ENCODE results near the gene SETD1A.

SETD1A gene

DNA sequence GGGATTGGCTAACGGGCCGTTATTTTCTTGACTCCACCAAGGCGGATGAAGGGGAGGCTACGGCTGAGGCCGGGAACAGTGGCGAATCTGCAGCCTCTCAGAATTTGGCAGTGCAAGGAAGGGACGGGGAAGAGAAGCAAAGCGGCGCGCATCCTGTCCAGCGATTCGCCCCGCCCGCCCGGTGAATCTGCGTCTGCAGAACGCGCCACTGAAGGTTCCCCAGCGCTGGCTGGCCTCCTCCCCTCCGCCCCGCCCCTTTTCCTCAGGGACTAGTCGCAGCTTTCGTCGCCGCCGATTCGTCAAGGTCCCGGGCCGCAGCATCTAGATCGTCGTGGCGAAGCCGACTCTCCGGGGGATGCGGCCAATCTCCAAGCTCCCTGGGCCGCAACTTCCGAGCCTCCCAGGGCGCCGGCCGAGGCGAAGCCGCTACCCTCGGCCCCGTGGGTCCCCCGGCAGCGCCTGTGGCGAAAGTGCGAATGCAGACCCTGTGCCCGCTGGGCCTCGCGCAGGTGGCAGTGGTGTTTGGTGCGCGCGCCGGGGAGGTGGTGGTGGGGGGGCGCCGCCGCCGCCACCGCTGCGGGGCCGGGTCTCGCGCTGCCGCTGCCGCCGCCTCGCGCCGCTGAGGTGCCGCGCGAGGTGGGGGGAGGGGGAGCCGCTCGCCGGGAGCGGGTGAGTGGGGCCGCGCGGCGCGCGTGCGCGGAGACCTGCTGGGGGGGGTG lies at the start of gene SETD1A:
SETD1A (plus strand) TSS at position 299 of the 719 bp plus-strand sequence. CDS start 978 bp downstream, outside the sequence.
- DNase-seq: no peak

DNA sequence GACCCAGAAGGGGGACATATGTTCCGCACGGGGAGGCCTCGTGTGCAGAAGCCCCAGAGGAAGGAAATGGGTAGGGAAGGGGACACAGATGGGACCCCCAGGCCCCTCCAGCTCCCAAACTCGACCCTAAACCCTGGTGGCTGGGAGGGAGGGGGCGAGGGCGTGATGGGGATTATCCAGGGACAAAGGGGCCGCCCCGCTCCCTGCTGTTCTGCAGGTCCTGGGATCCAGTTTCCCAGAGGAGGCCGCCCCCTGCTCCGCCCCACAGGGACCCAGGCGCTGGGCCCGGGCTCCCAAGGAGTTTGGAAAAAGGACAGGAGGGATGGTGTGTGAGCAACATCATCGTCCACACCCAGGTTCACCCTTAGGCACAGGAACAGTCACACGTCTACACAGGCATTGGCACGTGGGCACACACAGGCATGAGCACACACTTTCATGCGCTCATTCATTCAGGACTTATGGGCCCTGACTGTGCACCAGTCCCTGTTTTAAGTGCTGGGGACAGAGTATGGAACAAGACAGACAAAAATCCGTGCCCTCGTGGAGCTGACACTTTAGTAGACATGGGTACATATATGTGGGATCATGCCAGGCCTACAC lies 47.0 kb upstream of the SETD1A start:
- DNase-seq: no peak

DNA sequence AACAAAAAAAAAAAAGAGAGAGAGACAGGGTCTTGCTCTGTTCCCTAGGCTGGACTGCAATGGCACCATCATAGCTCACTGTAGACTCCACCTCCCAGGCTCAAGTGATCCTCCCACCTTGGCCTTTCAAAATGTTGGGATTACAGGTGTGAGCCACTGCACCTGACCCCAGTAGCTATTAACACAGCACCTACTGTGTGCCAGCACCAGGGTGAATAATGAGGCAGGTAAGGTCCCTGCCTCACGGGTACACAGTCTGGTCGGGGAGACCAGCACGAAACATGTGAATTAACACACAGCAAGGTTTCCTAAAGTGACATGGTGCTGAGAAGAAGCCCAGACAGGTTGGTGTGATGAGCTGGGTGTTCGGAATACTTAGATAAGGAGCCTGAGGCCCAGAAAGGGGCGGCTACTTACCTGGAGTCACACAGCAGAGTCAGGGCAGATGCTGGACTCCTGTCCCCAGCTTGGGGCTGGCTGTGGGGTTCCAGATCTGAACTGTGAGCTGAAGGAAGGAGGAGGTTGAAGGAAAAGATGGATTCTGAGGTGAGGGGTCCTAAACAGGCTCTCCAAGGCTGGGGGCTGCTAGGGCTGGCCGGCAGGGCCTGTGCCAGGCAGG lies 44.7 kb upstream of the SETD1A start:
- DNase-seq: no peak

DNA sequence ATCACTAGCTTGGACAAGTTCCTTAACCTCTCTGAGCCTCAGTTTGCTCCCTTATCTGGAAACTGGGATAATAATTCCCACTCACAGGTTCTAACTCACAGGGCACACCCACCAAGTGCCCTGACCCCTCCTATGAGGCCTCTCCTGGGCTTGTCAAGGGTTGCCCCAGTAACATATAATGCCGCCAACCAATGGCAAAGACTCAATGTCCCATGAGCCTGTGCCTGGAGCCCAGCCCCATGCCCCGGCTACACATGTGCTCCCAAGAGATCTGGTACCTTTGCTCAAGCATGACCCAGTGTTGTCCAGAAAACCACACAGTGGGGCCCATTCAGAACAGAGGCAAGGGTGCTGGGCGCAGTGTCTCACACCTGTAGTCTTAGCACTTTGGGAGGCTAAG lies 42.7 kb upstream of the SETD1A start:
- DNase-seq: no peak

DNA sequence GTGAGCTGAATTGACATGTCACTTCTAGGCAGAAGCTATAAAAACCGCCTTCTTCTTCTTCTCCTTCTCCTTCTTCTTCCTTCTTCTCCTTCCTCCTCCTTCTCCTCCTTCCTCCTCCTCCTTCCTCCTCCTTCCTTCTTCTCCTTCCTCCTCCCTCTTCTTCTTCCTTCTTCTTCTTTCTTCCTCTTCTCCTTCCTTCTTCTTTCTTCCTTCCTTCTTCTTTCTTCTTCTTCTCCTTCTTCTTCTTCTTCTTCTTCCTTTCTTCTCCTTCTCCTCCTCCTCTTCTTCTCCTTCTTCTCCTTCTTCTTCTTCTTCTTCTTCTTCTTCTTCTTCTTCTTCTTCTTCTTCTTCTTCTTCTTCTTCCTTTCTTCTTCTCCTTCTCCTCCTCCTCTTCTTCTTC lies 38.9 kb upstream of the SETD1A start:
- DNase-seq: no peak

DNA sequence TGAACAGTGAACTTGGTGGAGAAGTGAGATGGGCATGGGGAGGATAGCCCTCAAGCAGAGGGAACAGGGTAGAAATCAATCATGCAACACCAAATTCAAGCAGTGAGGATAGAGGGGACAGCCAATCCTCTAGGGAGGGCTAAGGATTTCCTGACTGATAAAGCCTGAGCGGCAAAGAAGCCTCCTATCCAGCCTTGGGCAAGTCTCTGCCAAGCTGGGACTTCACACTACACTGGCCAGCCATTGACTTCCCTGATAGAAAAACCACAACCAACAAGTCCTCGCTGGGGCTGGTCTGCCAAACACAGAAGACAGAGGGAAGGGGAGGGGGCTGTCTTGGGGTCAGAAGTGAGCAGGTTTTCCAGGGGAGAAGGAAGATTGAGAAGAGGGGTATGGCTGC lies 36.7 kb upstream of the SETD1A start:
- DNase-seq: no peak

DNA sequence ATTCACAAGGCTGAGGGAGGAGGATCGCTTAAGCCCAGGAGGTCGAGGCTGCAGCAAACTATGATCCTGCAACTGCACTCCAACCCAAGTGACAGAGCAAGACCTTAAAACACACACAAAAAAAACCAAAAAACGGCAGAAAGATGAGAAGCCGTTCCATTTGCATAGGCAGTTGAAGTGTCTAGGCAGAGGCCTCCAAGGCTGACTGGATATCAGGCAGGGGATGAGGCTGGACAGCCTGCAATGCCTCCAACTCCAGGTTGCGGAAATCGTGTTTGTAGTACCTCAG lies 36.2 kb upstream of the SETD1A start:
- no peak for DNase-seq

DNA sequence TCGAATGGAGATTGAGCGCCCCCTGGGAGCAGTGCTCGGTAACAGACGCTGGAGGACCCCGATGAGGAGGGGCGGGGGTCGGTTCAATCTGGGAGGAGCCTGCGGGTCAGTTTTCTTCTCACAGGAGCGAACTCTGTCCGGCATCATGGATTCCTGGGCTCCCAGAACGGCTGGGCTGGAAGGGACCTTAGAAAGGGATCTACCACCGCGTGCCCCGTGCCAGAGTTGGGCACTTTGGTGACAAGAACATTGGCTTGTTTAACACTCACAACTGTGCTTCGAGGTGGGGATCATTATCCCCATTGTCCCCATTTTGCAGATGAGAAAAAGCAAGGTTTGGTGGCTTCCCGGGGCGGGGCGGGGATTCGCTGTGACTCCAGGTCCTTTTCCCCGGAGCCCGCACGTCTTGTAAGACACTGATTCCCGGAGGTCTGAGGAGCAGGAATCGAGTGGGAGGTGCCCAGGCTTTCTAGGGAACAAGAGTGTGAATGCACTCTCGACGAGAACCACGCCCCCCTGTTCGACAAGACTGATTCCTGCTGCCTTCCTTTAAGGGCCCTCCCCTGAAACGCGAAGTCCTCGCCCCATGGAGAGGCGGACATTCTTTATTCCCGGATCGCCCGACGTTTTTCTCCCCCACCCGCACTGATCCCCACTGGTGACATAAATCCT lies 35.7 kb upstream of the SETD1A start:
- DNase-seq: no peak

DNA sequence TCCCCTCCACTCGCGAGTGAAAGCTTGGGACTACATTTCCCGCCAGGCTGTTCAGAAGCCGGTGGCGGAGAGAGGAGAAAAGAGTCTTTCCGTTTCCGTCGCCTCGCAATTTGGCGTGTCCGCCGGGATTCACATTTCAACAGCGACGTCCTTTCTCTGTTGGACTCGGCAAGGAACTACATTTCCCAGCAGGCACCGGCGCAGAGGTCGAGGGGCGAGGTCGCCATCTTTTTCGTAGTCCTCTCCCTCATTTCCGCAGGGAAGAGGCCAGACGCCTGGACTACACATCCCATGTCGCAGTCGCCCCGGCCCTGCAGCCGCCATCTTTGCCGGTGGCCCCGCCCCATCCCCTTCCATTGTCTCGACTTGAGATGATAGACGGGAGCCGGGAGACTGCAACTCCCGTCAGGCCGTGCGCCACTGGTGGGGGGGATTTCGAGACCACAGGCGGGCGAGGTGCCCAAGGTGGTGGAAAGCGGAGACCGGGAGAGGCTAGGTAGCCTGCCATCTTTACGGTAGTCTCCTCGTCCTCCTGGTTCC lies 35.1 kb upstream of the SETD1A start:
- DNase-seq: peak; percentile 77

DNA sequence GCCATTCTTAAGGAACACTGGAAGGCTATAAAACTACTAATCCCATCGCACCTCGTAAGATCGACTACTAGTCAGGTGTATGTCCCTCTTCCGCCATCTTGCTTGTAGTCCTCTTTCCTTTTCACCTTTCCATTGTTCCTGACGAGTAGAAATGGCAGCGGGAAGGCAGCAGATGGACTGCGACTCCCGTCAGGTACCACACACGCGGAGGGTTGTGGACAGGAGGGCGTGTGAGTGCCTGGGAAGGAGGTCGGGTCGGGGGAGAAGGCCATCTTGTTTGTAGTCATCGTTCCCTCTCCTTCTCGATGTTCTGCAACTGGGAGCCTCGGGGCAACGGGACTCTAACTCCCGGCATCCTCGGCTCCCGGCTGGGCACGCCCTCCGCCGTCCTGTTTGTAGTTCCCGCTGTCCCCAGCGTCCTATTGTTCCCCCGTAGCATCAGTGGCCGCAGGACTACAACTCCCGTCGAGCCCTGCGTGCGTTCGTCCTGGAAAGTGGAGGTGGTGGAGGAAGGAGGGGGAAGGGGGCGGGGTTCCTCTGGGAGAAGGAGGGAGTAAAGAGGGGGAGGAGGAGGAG lies 34.5 kb upstream of the SETD1A start:
- DNase-seq: peak; percentile 72

DNA sequence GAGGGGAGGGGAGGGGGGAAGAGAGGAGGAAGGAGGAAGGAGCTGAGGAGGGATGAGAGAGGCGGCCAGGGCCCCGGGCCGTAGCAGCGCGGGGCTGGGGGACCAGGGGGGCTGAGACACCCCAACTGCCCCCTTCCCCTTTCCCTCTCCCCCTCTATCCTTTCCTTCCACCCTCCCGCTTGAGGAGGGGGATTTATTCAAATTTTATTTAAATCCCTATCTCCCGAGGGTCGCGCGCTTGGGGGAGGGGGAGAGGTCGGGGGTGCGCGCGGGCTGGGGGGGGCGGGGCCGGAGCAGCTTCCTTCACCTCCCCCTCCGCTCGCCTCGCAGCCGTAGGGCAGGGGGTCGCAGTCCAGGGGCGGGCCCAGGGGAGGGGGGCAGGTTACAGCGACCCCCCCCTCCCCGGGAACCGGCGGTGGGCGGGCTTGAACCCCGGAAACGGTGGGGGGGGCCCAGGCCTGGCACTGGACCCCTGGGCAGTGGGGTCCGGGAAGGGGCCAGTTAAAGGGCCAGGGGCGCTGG lies 33.9 kb upstream of the SETD1A start, which contains the start of gene FBXL19:
FBXL19 (plus strand) TSS at position 19 of the 522 bp plus-strand sequence. CDS start 2,183 bp downstream, outside the sequence.
- no peak for DNase-seq

DNA sequence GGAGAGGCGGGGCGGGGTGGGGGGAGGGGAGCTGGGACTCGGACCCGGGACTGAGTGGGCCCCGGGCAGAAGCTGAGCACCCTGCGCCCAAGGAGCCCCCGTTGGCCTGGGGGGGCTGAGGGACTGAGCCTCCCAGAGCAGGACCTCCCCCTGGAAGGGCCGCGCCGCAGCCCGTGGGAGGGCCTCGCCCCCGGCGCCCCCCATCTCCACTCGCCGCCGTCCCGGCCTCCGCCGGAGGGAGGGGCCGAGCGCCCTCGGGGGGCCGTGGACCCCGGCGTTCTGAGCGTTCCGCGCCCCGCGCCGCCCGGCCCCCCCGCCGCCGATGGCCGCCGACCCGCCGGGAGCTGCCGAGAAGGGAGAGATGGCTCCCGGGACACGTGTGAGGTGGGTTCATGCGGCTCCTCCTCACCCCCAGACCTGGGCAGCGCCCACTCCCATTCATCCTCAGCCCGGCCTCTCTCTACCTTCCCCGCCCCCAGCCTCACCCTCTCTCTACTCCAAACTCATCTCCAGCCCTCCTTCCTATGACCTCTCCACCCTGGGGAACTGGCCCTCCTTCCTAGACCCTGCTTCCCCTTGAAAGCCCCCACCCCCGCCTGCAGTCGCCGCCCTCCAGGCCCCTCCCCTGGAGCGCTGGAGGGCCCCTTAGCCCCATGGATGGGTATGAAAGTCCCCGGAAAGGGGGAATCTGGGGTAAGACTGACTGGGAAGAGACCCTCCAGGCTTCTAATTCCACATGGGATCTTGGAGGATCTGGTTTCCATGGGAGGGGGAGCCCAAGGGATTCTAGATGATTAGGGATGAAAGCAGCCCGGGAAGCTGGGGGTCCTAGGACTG lies 33.3 kb upstream of the SETD1A start:
- no peak for DNase-seq

DNA sequence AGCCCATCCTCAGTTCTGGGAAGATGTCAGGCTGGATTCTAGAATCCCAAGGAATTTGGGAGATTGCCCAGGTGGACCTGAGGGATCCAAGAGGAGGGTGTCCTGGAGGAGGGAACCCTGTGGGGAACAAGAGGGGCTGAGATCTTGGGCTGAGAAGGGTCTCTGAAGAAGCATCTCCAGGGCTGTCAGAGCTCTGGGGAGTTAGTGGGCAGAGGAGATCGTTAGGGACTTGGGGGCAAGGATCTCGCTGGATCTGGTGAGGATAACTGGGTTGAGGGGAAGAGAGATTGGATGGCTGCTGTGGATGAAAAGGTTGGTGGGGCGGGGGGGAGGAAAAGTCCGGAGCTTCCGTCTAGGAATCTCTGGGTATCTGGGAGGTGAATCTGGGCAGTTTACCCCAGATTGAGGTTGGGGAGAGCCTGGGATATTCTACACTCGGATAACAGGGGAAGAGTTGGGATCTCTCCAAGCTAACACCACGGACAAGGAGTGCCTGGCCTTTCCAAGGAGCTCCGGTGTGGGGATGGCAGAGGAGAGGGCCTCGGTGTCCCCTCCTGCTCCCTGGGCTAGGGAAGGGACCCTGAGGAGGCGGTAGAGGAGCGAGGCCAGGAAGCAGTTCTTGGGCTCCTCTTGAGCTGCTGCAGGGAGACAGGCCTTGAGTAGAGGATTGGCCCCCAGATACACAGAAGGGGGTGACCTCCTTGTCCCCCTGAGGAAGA lies 32.5 kb upstream of the SETD1A start:
- no peak for DNase-seq

DNA sequence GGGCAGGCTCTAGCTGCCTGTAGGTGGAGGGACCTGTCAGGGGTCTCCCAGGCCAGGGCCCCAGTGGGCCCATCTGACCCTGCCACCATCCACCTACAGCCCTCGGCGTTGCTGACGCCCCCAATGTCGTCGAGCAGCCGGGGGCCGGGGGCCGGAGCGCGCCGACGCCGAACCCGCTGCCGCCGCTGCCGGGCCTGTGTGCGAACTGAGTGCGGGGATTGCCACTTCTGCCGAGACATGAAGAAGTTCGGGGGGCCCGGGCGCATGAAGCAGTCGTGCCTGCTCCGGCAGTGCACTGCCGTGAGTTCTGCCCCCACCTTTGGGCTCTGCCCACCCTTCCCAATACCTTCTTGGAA lies 31.9 kb upstream of the SETD1A start:
- DNase-seq: no peak

DNA sequence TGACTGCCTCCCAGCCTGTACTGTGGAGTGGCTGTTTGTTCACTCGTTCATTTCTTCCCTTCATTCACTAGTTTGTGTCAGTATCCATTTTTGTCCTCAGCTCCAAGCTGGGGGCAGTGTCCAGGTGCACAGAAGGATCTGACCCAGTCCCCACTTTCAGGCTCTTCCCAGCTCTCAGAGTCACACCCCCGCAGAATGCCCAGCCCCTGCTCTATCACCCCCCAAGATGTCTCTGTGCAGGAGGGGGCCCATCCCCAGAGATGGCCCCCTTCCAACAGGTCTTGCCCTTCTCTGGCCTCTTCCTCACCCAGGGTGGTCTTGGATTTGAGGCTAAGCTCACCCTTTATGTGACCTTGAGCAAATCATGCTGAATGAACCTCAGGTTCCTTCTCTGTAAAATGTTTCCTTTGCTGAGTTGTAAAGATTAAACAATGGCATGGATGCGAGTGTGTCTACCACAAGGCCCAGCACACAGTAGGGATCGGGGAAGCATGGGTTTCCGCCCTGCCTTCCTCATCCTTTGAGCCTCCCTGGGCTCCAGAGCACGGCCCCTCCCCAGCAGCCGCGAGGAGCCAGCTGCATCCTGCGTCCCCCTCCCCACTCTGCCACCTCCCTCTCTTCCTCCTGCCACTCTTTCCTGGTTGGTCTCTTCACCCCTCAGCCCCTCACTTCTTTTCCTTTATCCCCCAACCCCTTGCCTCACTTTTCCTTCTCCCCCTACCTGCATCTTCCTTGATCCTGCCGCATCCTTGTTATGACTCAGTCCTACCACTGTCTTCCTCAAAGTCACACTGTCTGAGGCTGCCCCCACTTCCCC lies 31.4 kb upstream of the SETD1A start:
- no peak for DNase-seq

DNA sequence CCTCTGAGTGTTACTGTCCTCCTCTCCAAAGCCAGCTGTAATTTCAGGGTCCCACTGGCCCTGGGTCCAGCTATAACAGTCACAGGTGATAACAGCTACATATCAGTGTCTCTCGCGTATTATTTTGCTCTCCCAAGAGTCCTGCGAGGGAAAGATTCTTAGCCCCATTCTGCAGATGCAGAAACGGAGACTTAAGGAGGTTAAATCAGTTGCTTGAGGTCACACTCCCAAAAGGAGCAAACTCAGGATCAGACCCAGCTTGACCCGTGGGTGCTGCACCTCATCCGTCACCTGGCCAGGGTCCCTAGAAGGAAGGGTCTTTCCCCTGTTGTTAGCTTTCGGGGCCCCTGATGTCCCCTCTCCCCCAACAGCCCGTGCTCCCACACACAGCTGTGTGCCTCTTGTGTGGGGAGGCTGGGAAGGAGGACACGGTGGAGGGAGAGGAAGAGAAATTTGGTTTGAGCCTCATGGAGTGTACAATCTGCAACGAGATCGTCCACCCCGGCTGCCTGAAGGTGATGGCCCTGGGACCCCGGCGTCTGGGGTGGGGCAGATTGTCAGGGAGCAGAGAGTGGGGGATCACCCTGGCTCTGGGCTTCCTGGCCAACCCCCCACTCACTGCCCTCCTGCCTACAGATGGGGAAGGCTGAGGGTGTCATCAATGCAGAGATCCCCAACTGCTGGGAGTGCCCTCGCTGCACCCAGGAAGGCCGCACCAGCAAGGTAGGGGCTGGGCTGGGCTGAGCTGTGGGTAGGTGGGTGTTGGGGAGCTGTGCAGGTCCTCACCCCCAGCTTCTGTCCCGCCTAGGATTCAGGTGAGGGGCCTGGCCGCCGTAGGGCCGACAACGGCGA lies 30.4 kb upstream of the SETD1A start:
- DNase-seq: no peak

DNA sequence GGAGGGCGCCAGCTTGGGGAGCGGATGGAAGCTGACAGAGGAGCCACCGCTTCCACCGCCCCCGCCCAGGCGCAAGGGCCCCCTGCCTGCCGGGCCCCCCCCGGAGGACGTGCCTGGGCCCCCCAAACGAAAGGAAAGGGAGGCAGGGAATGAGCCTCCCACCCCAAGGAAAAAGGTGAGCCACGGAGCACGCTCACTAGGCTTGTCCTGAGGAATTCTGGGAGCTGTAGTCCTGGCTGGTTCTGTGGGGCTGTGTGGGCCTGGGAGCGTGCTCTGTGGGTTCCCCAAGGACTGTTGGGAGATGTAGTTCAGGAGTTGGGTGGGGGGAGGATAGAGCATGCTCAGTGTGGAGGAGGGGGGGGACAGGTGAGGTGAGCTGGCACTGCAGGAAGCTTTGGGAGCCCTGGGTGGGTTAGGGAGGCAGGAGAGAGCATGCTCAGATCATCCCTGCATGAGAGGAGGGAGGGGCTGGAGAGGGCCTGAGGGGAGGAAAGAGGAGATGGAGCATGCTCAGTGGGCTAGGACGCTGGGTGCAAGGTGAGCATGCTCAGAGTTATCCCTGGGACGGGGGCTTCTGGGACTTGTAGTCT lies 29.7 kb upstream of the SETD1A start:
- no peak for DNase-seq

DNA sequence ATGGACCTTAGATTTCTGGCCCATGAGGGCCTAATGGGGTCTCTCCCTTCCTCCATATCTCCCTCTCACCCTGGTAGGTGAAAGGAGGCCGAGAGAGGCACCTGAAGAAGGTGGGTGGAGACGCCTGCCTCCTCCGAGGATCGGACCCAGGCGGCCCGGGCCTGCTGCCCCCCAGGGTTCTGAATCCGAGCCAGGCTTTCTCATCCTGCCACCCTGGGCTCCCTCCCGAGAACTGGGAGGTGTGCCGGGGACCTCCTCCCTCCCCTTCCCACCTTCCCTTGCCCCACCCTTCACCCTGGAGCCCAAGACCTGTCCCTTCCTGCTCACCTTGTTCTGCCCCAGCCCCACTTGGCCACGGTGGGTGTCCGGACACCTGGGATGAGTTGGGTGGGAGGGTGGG lies 29.2 kb upstream of the SETD1A start:
- no peak for DNase-seq

DNA sequence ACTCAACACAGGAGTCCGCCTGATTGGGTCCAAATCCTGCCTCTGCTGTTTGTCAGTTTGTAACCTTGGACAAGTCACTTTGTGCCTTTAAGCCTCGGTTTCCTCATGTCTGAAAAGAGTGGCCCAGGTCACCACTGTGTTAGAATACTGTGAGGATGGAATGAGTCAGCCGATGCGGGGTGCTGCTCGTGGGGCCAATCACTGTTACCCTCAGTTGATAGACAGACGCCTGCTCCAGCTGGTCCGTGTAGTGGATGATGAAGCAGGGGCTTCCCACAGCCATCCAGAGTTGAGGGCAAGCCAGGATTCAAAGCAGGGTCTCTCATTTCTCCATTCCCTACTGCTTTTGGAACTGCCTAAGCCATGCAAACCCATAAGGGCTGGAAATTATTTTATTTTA lies 28.4 kb upstream of the SETD1A start:
- no peak for DNase-seq

Measured in cortex of kidney (tissue), 1 donor.